Stimulated activated naive CD8-positive, alpha-beta T cell treated with anti-CD3 and anti-CD28 coated beads, Interleukin-15, Interleukin-2, amounts not matched to agents 100 ng/mL and 50 ng/mL, for 24 hours (primary cell): ENCODE measurements around the gene DSCAML1.

Experiments
- H3K27ac Mint-ChIP-seq: one replicate; pipeline ENCODE4 v1.8.0; 2021; ENCODE audit warnings: mild to moderate bottlenecking, mixed read lengths
- H3K27me3 Mint-ChIP-seq: one replicate; pipeline ENCODE4 v1.8.0; 2021; ENCODE audit warnings: mixed read lengths
- H3K36me3 Mint-ChIP-seq: one replicate; pipeline ENCODE4 v1.8.0; 2021; ENCODE audit warnings: low read depth, mixed read lengths
- H3K4me1 Mint-ChIP-seq: one replicate; pipeline ENCODE4 v1.8.0; 2021; ENCODE audit warnings: low read depth, mixed read lengths
- H3K4me3 Mint-ChIP-seq: one replicate; pipeline ENCODE4 v1.8.0; 2021; ENCODE audit warnings: mild to moderate bottlenecking, mixed read lengths
- H3K9me3 Mint-ChIP-seq: one replicate; pipeline ENCODE4 v1.8.0; 2021; ENCODE audit warnings: mixed read lengths

The DSCAML1 gene

DNA sequence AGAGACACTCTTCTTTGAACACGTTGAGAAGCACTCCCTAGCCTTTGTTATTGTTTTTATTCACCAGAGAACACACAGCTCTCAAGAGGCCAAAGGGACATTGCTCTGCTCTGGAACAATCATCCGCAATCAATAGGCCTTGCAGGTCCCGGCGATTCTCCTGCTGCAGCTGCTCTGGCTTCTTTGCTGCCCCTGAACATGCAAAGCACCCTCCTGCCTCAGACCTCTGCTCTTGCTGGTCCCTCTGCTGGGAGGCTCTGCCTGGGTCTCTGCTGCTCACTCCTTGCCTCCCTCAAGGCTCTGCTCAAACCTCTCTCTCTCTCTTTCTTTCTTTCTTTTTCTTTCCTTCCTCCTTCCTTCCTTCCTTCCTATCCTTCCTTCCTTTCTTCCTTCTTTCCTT, 232.7 kb downstream of the DSCAML1 start:
- no peak overlapping the region for H3K27ac Mint-ChIP-seq
- H3K9me3 Mint-ChIP-seq: no peaks in the 10 kb centered on the region
- H3K4me3 Mint-ChIP-seq: no peak overlapping the region
- no peaks in the 10 kb centered on the region for H3K36me3 Mint-ChIP-seq
- H3K4me1 Mint-ChIP-seq: no peaks in the 10 kb centered on the region
- no peaks in the 10 kb centered on the region for H3K27me3 Mint-ChIP-seq

- H3K27me3 Mint-ChIP-seq: no peaks in the 10 kb centered on the region
- no peaks in the 10 kb centered on the region for H3K4me1 Mint-ChIP-seq
- no peaks in the 10 kb centered on the region for H3K9me3 Mint-ChIP-seq
- no peak overlapping the region for H3K27ac Mint-ChIP-seq
- H3K4me3 Mint-ChIP-seq: no peak overlapping the region
- no peaks in the 10 kb centered on the region for H3K36me3 Mint-ChIP-seq
Measured at GRCh38 chr11:117563556-117563955, 233.5 kb downstream of the DSCAML1 start.

DNA sequence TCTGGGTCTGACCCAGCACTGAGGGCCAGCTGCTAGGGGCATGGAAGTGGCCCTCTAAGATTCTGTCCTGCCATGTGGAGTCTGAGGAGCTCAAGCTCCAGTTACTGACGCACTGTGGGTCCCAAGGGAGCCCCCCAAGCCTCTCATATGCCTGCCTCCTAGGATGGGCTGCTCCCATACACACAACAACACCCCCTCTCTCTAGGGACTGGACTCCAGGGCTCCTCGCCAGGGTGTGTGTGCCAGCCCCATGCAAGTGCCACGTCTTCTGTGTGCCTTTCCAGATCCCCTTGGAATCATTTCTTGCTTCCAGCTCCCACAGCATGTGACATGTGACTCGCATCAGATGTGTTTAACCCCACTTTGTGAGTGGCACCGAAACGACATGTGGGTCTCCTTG, 234.9 kb downstream of the DSCAML1 start:
- H3K36me3 Mint-ChIP-seq: no peaks in the 10 kb centered on the region
- H3K4me1 Mint-ChIP-seq: no peaks in the 10 kb centered on the region
- H3K27ac Mint-ChIP-seq: no peak overlapping the region
- no peaks in the 10 kb centered on the region for H3K27me3 Mint-ChIP-seq
- H3K4me3 Mint-ChIP-seq: no peak overlapping the region
- no peaks in the 10 kb centered on the region for H3K9me3 Mint-ChIP-seq

- Mint-ChIP-seq H3K36me3 (no peaks in the 10 kb centered on the region), H3K27me3 (no peaks in the 10 kb centered on the region), H3K9me3 (no peaks in the 10 kb centered on the region), H3K27ac (no peak overlapping the region), H3K4me3 (no peak overlapping the region), H3K4me1 (no peaks in the 10 kb centered on the region)
Measured at GRCh38 chr11:117560780-117561530, 236.1 kb downstream of the DSCAML1 start.

- H3K27ac Mint-ChIP-seq: no peak overlapping the region
- no peak overlapping the region for H3K4me3 Mint-ChIP-seq
- no peaks in the 10 kb centered on the region for H3K36me3 Mint-ChIP-seq
- H3K9me3 Mint-ChIP-seq: no peaks in the 10 kb centered on the region
- H3K4me1 Mint-ChIP-seq: no peaks in the 10 kb centered on the region
- H3K27me3 Mint-ChIP-seq: no peaks in the 10 kb centered on the region
Measured at GRCh38 chr11:117559698-117560097, 237.3 kb downstream of the DSCAML1 start.

DNA sequence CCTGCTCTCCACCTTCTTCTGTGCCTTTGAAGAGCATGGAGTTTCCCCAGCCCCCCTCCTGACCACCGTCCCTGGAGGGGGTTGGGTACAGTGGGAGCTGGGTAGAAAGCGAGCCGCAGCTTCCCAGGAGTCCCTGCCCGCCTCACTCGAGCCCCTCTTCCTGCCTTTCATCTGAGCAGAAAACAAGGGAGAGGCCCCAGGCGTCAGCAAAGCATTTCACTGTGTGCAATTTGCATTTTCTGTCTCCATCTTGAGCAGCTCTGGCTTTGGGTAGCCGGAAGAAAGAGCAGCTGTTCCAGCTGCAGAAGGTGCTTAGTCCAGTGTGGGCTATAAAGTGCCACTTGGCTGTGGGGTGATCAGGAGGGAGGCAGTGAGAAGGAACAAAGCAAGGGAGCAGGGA, 239.7 kb downstream of the DSCAML1 start:
- Mint-ChIP-seq H3K9me3 (no peaks in the 10 kb centered on the region), H3K4me3 (no peak overlapping the region), H3K27ac (no peak overlapping the region), H3K27me3 (no peaks in the 10 kb centered on the region), H3K36me3 (no peaks in the 10 kb centered on the region), H3K4me1 (no peaks in the 10 kb centered on the region)

- no peak overlapping the region for H3K27ac Mint-ChIP-seq
- H3K36me3 Mint-ChIP-seq: no peaks in the 10 kb centered on the region
- no peaks in the 10 kb centered on the region for H3K27me3 Mint-ChIP-seq
- H3K9me3 Mint-ChIP-seq: no peaks in the 10 kb centered on the region
- no peak overlapping the region for H3K4me3 Mint-ChIP-seq
- no peaks in the 10 kb centered on the region for H3K4me1 Mint-ChIP-seq
Measured at GRCh38 chr11:117554601-117555333, 242.2 kb downstream of the DSCAML1 start.

DNA sequence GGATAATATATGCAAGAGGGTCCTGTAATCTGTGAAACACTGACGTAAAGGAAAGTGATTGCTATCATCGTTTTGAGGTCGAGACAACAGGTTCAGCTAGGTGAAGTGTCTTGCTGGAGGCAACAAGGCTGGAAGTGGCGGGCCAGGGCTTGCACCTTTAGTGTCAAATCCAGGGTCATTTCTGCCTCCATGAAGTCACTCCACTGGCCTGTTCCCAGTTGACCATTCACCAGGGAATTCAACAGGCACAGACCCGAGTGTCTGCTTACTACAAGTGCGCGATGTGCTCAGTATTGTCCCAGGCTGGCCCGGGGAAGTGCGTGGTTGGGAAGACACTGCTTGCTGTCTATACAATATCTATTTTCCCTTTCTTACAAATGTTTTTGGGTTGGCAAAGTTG, 244.4 kb downstream of the DSCAML1 start:
- H3K4me1 Mint-ChIP-seq: no peaks in the 10 kb centered on the region
- no peak overlapping the region for H3K27ac Mint-ChIP-seq
- H3K4me3 Mint-ChIP-seq: no peak overlapping the region
- no peaks in the 10 kb centered on the region for H3K27me3 Mint-ChIP-seq
- no peaks in the 10 kb centered on the region for H3K9me3 Mint-ChIP-seq
- H3K36me3 Mint-ChIP-seq: no peaks in the 10 kb centered on the region

DNA sequence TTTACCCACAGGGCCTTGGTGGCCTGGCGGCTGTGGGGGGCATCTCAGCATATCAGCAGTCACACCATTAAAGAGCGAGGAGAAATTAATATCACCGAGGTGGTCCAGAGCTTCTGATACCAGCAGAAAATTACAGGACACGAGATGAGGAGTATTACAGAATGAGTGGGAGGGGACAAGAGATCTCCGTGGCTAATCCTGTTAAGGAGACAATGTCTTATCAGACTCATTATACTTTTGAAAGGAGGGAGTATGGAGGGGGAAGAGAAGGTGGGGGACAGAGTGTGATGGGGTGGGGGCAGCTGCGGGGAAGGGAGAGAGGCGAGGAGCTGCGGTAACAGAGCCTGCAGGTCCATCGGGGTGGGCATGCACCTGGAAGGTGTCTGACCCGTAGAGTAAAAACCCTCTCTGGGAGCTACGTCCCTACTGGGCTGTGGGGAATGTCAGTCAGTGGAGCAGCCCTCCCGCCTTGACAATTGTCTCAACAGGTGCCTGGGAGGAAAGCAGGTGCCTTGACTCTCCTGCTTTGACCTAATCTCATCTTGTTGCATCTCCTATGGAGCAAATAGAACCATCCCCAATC, 245.2 kb downstream of the DSCAML1 start:
- Mint-ChIP-seq H3K27me3 (no peaks in the 10 kb centered on the region), H3K4me3 (no peak overlapping the region), H3K4me1 (no peaks in the 10 kb centered on the region), H3K36me3 (no peaks in the 10 kb centered on the region), H3K27ac (no peak overlapping the region), H3K9me3 (no peaks in the 10 kb centered on the region)

GRCh38 chr11:117550466-117550865, 246.6 kb downstream of the DSCAML1 start:
- H3K27me3 Mint-ChIP-seq: no peaks in the 10 kb centered on the region
- H3K4me1 Mint-ChIP-seq: no peaks in the 10 kb centered on the region

GRCh38 chr11:117549417-117549816, 247.6 kb downstream of the DSCAML1 start:
- H3K27me3 Mint-ChIP-seq: no peaks in the 10 kb centered on the region
- H3K4me1 Mint-ChIP-seq: no peaks in the 10 kb centered on the region
- H3K36me3 Mint-ChIP-seq: no peaks in the 10 kb centered on the region
- no peak overlapping the region for H3K27ac Mint-ChIP-seq
- H3K4me3 Mint-ChIP-seq: no peak overlapping the region
- H3K9me3 Mint-ChIP-seq: no peaks in the 10 kb centered on the region

More at GRCh38 chr11:117550466-117550865, 246.6 kb downstream of the DSCAML1 start:
- Mint-ChIP-seq H3K27ac (no peak overlapping the region), H3K4me3 (no peak overlapping the region), H3K36me3 (no peaks in the 10 kb centered on the region), H3K9me3 (no peaks in the 10 kb centered on the region)

GRCh38 chr11:117548876-117549275, 248.1 kb downstream of the DSCAML1 start:
- no peak overlapping the region for H3K4me3 Mint-ChIP-seq
- no peak overlapping the region for H3K27ac Mint-ChIP-seq
- H3K36me3 Mint-ChIP-seq: no peaks in the 10 kb centered on the region
- H3K27me3 Mint-ChIP-seq: no peaks in the 10 kb centered on the region
- H3K4me1 Mint-ChIP-seq: no peaks in the 10 kb centered on the region
- H3K9me3 Mint-ChIP-seq: no peaks in the 10 kb centered on the region

DNA sequence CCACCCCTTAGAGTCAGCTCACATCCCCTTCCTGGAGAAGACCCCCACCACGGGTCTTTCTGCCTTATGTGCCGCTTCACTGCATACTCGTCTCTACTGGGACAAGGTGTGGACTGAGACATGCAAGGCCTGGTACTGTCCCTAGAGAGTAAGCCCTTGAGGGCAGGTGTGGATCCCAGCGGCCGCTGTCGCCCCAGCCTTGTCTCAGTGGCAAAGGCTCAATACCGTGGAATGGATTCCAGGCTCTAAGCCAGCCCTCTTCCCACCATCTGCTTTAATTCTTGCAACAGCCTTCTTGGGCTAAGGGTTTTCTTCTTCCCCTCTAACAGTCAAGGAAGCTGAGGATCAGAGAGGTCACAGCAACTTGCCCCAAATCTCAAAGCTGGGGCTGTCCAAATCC, 249.1 kb downstream of the DSCAML1 start:
- no peak overlapping the region for H3K4me3 Mint-ChIP-seq
- no peaks in the 10 kb centered on the region for H3K36me3 Mint-ChIP-seq
- H3K9me3 Mint-ChIP-seq: no peaks in the 10 kb centered on the region
- no peaks in the 10 kb centered on the region for H3K4me1 Mint-ChIP-seq
- no peak overlapping the region for H3K27ac Mint-ChIP-seq
- no peaks in the 10 kb centered on the region for H3K27me3 Mint-ChIP-seq

GRCh38 chr11:117547195-117547850, 249.7 kb downstream of the DSCAML1 start:
- H3K27me3 Mint-ChIP-seq: no peaks in the 10 kb centered on the region
- no peaks in the 10 kb centered on the region for H3K36me3 Mint-ChIP-seq
- no peak overlapping the region for H3K4me3 Mint-ChIP-seq
- H3K9me3 Mint-ChIP-seq: no peaks in the 10 kb centered on the region
- no peak overlapping the region for H3K27ac Mint-ChIP-seq
- no peaks in the 10 kb centered on the region for H3K4me1 Mint-ChIP-seq
